Testis (tissue), 2 donors: Measurements from ENCODE around the gene PRKCA.

Source experiments
- CTCF ChIP-seq, 3 experiments: fragments of 450-650 bp in 2 of 3; fragments of 200-600 bp in 1 of 3; sonication (generic) in 1 of 3; IDR thresholded peaks; one replicate each; pipeline ENCODE4 v1.5.1; 2016 to 2019; ENCODE audit warnings: antibody characterized with exemption in 3 of 3, mild to moderate bottlenecking in 2 of 3, moderate library complexity in 1 of 3
- POLR2A ChIP-seq: fragments of 450-650 bp; IDR thresholded peaks from one replicate; pipeline ENCODE4 v1.6.1; 2017; ENCODE audit warnings: antibody characterized with exemption, mild to moderate bottlenecking, moderate library complexity

DNA sequence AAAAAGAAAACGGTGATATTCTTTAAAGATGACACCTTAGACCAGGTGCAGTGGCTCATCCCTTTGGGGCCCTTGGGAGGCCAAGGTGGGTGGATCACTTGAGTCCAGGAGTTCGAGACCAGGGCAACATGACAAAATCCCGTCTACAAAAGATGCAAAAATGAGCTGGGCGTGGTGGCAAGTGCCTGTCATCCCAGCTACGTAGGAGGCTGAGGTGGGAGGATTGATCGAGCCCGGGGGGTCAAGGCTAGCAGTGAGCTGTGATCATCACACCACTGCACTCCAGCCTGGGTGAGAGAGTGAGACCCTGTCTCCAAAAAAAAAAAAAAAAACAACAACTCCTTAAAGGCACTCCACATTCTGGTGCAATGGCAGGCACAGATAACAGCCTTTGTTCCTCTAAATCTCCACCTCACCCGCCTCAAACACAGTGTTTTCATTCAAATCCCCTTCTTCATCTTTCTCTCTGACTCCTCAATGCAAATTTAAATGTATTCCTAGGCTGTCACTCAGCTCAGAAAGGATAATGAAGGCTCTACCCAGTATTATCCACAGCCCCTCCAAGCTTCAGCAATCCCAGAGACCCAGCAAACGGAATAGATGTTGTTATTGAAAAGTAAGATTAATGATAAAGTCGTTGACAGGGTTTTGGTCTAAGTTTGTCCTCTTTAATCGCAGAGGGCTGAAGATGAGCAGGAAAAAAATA lies 476.3 kb downstream of the PRKCA start:
- TF ChIP-seq CTCF (IDR thresholded peaks at IDR 0.05) = no peak
- TF ChIP-seq POLR2A = no peak
